ENCODE results near the gene FAM163B.

Gene FAM163B

DNA sequence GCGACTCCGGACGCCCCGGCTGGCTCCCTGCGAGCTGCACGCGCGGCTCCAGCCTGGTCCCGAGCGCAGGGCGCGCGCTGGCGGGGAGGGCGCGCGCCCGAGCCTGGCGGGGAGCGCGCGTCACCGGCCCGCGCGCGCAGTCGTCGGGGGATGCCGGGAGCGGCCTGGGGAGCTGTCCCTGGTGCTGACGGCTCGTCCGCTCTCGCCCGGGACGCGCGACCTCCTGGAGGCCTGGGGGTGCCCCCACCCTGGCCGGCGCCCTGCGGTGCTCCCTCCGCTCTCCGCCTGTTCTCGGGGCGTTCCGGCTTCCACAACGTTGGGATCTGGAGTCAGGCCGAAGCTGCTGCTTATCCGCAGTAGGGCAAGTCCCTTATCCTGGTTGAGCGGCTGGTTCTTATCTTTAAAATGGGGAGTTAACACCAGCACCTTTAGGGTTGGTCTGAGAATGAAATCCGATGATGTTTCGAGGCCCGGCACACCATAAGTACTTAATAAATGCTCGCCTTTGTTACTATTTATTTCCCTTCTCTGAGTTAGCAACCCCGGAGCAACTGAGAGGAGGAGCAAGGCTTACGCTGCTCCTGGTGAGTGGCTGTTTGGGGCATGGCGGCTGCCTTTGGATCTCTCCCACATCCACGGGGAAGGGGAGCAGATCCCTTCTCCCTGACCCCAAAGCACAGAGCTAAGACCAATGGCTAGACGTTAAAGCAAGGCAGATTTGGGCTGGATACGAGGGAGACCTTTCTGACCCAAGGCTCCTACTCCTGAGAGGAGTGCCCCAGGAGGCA lies at the start of gene FAM163B:
Gene FAM163B, minus strand, starts transcription at position 79 of the 788 bp plus-strand sequence. CDS start 29,166 bp downstream, outside the sequence.
- DNase-seq, result no peak

GRCh38 chr9:133657120-133657661 lies 48.0 kb upstream of the FAM163B start:
- DNase-seq, result no peak

- DNase-seq, result peak; percentile 40 to 47
These were observed 47.3 kb upstream of the FAM163B start for GRCh38 chr9:133656211-133657119.

DNA sequence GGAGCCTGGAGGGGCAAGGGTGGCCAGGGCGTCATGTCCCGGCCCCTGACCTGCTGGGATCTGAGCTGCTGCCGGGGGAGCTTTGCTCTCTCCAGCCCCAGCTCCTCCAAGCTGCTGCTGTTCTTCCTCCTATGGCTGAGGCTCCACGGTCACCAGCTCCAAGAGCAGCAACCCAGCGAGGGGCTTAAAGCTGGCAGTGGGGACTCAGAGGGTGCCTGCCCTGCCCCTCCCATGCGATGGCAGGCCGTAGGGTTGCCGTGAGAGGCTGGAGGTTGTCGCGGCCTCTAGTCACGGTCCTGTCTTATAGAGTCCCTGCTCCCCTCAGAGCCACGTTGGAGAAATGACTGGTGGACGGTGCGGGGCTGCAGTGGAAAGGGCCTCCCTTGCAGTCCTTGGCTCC lies 46.5 kb upstream of the FAM163B start:
- DNase-seq, result no peak

GRCh38 chr9:133654736-133655657 lies 45.8 kb upstream of the FAM163B start:
- DNase-seq, result no peak

DNA sequence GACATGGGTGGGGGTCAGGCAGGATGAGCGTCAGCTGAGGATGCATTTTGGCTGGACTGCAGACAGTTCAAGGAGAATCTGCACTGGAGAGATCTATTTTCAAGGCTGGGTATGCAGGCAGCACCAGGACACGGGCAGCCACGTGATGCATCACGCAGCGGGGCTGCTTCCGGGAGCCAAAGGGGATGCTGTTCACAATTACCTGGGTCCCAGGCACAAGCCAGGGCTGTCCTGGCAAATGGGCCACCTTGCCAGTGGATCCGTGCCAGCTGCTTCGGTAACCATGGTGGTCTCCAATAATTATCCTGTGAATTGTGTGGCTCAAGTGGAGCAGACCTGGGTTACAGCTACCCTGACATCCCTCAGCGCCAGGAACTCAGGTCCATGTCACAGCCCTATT lies 44.4 kb upstream of the FAM163B start:
- no peak for DNase-seq

DNA sequence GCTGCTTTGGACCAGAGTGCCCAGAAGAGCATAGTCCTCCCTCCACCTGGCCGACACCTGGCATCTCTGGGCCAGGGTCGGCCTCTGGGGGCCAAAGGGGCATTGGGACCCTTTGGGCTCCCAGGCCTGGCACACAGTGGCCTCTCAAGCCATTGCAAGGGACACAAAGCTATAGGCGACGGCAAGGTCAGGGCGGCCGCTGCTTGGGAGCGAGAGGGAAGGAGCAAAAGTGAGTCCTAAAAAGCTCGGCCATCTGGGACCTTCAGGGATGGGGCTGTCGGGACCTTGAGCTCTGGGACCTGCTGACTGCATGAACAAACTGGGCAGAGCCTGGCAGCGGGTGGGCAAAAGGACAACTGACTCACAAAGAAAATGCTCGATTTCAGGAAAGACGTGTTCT lies 40.8 kb upstream of the FAM163B start:
- DNase-seq, result no peak

DNA sequence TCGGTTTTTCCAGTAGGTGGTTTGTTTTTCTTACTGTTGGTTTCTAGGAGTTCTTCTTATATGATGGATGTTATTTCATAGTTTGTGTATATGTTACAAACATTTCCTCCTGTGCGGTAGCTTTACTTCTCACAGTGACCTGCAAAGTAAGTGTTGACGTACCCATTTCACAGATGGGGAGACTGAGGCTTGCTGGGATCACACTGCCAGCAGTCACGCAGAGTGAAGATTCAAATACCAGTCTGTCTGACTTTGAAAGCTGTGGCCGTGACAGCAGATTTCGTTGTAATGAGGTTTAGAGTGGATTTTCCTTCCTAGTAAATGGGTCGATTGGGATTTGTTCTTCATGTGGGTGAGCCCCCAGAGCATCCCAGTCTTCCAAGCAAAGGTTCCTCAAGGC lies 40.0 kb upstream of the FAM163B start:
- DNase-seq, result no peak

GRCh38 chr9:133647765-133648469 lies 38.7 kb upstream of the FAM163B start:
- DNase-seq, result no peak

GRCh38 chr9:133647148-133647547 lies 38.0 kb upstream of the FAM163B start:
- no peak for DNase-seq

GRCh38 chr9:133645021-133645765 lies 36.0 kb upstream of the FAM163B start:
- DNase-seq, result no peak

- DNase-seq, result no peak
These were observed 35.0 kb upstream of the FAM163B start for GRCh38 chr9:133643978-133644760.

- DNase-seq, result no peak
These were observed 34.2 kb upstream of the FAM163B start for GRCh38 chr9:133643362-133643755.

DNA sequence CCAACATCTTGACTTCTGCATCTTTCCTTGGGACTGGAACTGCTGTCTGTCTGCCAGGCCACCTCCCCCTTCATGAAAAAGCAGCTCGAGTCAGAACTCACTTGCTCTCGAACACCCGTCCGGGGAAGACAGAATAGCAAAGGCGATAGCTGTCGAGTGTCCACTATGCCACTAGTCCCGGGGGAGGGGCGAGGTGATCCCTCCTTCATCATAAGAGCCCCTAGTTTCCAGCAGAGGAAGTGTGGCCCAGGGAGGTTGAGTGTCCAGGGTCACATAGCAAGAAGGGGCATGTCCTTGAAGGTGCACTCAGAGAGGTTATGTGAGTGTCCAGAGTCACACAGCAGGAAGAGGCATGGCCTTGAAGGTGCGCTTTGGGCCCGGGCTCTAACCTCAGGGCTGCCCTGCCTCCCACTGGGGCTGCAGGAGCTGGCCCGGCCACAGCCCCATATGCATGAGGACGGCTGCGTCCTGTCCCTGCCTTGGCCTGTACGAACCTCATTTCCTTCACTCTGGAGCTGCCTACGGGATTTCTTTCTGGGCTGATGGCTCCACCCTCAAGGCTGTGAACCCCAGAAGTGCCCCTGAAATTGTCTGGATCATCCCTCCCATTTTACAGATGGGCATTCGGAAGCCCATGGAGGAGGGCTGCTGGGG lies 33.6 kb upstream of the FAM163B start:
- DNase-seq, result no peak

DNA sequence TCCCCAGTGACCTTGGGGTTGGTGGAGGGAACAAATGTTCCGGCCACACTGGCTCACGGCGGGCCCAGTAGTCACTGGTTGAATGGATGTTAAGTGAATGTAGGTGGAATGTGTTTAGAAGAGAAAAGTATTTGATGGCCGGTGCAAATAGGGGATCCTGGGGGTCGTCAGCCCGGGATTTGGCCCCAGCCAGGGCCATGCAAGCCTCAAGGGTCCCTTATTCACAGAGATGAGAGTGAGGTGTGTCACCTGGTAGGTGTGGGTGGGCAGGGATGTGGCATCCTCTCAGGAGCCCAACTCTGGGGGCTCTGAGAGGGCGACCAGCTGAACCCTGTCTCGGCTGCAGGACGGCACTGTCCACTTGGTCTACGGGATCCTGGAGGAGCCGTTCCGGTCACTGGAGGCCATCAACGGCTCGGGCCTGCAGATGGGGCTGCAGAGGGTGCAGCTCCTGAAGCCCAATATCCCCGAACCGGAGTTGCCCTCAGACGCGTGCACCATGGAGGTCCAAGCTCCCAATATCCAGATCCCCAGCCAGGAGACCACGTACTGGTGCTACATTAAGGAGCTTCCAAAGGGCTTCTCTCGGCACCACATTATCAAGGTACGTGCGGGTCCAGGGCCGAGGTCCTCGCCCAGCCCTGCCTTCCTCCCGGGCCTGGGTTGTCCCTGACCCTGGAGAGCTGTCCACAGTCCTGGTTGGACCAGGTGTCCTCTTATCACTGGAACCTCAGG lies 32.8 kb upstream of the FAM163B start:
- no peak for DNase-seq

- no peak for DNase-seq
These were observed 32.1 kb upstream of the FAM163B start for GRCh38 chr9:133641396-133641655.

DNA sequence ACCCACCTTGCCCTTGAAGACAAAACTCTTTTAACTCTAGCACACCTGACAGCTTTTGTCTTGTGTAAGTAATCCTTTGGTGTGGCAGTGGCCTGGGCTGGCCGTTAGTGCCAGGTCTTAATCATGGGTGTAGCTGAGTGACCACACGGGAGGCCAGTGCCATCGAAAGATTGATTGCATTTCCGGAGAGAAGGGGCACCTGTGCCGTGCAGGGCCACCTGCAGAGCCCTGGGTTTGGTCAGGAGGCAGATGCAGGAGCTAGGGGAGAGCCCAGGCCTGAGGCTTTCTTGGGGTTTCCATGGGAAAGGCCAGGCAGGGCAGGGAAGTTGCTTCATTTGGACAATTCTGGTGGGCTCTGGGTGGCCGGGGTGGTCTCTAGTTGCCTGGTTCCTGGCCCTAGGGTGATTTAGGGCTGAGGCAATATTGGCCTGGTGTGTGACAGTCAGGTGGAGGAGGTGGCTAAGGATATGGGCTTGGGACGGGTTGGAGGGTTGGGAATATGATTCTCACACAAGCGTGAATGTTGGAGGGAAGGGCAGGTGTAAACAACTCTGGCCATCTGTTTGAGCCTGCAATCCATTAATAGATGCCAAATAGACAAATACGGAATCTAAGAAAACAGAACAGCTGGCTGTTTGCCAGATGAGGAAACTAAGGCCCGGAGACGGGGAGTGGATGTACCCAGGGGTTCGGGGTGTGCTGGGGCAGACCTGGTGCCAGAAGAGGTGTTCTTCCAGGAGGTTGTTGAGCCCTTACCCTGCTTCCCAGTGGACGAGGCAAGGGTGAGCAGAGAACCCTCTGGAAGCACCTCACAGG lies 31.6 kb upstream of the FAM163B start:
- DNase-seq, result no peak

DNA sequence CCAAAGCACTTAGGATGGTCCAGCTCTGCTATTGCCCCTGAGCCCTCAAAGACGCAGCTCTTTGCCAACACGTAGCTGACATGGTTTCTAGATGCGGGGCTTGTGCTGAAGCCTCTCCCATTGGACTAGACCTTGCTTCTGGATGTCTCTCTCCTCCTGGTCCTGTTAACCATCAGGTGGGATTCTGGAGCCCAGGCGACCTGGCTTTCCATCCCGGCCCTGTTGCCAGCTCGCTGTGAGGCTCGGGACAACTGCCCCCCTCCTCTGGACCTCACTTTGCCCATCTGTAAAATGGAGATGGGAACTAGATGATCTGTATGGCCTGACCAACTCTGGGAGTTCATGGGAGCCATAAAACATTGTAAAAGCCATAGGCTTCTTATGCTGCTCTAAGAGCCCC lies 31.0 kb upstream of the FAM163B start:
- no peak for DNase-seq

Data from CD4-positive, alpha-beta T cell treated with Interleukin-4 for 1 hour (primary cell).